ENCODE results near the gene FNIP1.
"Not testable (repeated sequence)": the region's sequence is repeated elsewhere in the genome, so short reads cannot be mapped to it uniquely, and the experiment has no call there.

FNIP1 gene

GRCh38 chr5:131637694-131638093, 159.1 kb downstream of the FNIP1 start:
- no peak for DNase-seq (ENCODE audit: low read depth in 3 of 3)

- DNase-seq (ENCODE audit: low read depth in 3 of 3), result no peak
Observed at GRCh38 chr5:131635684-131636572, 160.9 kb downstream of the FNIP1 start.

GRCh38 chr5:131634996-131635683, 161.7 kb downstream of the FNIP1 start, which contains the start of gene RAPGEF6:
TSS of gene RAPGEF6 (minus strand) at chr5:131635229. CDS start at chr5:131635030, 199 bp downstream.
- DNase-seq (ENCODE audit: low read depth in 3 of 3), result peak; percentile 88 to 96 (median 94)

DNA sequence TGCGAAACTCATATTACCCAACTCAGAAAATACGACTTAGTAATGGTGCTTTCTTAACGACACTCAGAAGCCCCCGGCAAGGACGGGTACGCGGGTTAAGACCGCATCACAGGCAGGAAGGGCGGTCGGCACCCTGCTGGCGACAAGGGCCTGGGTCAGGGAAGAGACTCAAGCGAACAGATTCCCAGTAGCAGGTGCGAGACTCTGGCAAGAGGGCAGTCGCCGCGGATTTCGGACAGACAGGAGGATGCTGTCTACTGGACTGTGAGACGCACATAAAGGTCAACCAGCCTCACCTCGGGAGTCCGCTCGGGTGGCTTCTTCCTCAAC, 162.2 kb downstream of the FNIP1 start:
- peak in 2 of 3 experiments; percentile 30 to 55 for DNase-seq (ENCODE audit: low read depth in 3 of 3)

GRCh38 chr5:131634238-131634637, 162.6 kb downstream of the FNIP1 start:
- no peak for DNase-seq (ENCODE audit: low read depth in 3 of 3)

GRCh38 chr5:131633830-131634229, 163.0 kb downstream of the FNIP1 start:
- no peak for DNase-seq (ENCODE audit: low read depth in 3 of 3)

DNA sequence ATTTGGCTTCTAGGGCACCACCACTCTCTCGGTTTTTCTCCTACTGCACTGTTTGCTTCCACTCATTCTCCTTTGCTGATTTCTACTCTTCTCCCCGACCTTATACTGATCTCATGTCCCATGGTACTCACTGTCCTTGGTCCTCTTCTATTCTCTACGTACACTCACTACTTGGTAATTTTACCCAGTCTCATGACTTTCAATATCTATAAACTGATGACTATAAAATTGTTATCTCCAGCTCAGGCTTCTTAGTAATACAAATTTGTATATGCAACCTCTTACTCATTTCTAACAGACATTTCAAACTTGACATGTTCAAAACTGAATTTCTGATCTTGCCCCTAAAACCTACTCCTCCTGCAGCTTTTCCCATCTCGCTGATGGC, 165.9 kb downstream of the FNIP1 start:
- no peak for DNase-seq (ENCODE audit: low read depth in 3 of 3)

GRCh38 chr5:131630208-131630962, 166.4 kb downstream of the FNIP1 start:
- no peak for DNase-seq (ENCODE audit: low read depth in 3 of 3)

DNA sequence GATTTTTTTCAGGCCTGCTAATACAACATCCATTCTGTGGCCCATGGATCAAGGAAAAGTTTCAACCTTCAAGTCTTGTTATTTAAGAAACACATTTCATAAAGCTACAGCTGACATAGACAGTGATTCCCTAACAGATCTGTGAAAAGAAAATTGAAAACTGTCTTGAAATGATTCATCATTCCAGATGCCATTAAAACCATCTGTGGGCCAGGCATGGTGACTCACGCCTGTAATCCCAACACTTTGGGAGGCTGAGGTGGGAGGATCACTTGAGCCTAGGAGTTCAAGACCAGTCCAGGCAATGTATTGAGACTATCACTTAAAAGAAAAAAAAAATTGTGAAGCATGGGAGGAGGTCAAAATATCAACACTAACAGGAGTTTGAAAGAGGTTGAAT, 167.8 kb downstream of the FNIP1 start:
- DNase-seq (ENCODE audit: low read depth in 3 of 3), result no peak

- DNase-seq (ENCODE audit: low read depth in 3 of 3), result no peak
Observed at GRCh38 chr5:131627207-131627865, 169.5 kb downstream of the FNIP1 start.

GRCh38 chr5:131622633-131623032, 174.2 kb downstream of the FNIP1 start:
- no peak for DNase-seq (ENCODE audit: low read depth in 3 of 3)

- DNase-seq (ENCODE audit: low read depth in 3 of 3), result not testable (repeated sequence)
Observed at GRCh38 chr5:131621164-131621563, 175.7 kb downstream of the FNIP1 start.

GRCh38 chr5:131619102-131619501, 177.7 kb downstream of the FNIP1 start:
- DNase-seq (ENCODE audit: low read depth in 3 of 3), result no peak

- DNase-seq (ENCODE audit: low read depth in 3 of 3), result no peak
Observed at GRCh38 chr5:131617140-131617822, 179.5 kb downstream of the FNIP1 start.

GRCh38 chr5:131615957-131616356, 180.9 kb downstream of the FNIP1 start:
- DNase-seq (ENCODE audit: low read depth in 3 of 3), result no peak

DNA sequence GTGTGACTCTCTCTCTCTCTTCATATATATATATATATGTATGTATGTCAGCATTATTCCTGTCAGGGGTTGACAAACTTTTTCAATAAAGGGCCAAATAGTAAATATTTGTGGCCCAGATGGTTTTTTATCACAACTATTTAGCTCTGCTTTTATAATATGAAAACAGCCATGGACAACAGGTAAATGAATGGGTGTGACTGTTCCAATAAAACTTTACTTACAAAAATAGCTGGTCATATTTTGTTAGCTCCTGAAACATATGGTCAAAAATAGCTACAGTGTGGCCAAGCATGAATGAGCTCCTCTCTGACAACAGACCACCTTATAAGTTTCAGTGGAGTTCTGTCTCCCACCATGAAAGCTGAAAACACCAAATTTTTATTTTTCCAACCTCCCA, 183.4 kb downstream of the FNIP1 start:
- DNase-seq (ENCODE audit: low read depth in 3 of 3), result no peak

DNA sequence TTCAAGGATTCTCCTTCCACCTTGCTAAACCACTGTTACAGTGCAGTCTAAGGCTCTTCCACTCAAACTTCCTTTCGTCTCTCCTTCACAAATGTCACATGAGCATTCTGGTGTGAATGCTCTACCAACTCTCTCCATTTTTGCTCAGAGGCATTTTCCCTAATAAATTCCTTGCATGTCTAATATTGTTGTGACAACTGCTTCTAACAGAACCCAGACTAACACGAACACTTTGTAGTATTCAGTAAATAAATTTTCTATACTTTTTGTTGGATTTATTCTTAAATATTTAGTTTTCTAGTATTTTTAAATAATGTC, 185.8 kb downstream of the FNIP1 start:
- DNase-seq (ENCODE audit: low read depth in 3 of 3), result no peak

DNA sequence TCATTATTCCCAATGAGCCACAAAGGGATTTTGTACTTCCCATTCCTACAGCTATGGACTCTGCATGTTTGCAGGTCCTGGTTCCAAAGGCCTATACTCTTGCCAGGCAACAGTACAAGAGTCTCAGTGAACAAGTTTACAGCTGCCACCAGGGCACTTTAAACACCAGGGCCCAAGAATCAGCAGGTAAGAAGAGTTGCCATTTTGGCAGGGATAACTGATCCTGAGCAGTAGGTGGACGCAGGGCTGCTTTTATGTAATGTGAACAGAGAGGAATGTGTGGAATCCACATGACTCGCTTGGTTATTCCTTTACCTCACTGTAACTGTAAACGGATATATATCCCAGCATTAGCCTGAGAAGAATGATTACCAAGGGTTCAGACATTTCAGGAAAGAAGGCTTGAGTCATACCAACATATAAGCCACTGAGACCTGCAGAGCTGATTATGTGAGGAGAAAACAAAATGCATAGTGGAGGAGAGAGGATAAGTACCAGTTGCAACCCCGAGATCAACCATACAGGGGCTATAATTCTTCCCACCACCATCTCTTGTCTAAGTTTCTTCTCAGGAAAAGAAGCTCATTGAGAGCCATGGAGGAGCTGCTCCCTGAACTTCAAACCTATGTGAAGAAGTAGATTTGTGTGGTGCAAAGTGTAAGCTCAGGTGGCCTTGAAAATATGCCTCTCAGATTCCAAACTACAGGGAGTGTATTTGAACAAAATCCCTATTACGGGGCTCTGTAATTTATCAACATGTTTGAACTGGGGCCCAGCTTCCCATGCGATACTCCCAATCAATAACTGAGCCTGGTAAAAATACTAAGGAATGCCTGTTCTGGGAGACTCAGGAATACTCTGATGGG, 186.4 kb downstream of the FNIP1 start:
- DNase-seq (ENCODE audit: low read depth in 3 of 3), result no peak

GRCh38 chr5:131609774-131610173, 187.0 kb downstream of the FNIP1 start:
- no peak for DNase-seq (ENCODE audit: low read depth in 3 of 3)

DNA sequence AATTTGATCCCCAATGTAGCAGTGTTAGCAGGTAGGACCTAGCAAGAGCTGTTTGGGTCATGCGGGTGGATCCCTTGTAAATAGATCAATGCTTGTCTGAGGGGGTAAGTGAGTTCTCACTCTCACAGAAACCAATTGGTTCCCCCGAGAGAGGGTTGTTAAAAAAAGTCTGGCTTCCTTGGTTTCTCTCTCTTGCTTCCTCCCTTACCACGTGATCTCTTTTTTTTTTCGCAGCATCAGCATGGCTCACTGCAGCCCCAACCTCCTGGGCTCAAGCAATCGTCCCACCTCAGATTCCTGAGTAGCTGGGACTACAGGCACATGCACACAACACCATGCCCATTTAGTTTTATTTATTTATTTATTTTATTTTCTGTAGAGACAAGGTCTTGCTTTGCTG, 188.2 kb downstream of the FNIP1 start:
- DNase-seq (ENCODE audit: low read depth in 3 of 3), result no peak

All from stimulated activated CD4-positive, alpha-beta T cell treated with anti-CD3 and anti-CD28 coated beads, TNF-alpha, amount 100 ng/mL, for 24 hours (primary cell).